Stimulated activated naive CD4-positive, alpha-beta T cell treated with Interleukin-2 at 50 U/mL for 16 hours (primary cell): ENCODE measurements around the gene IMPACT.

Source experiments
- DNase-seq: peaks from one replicate; lab custom pipeline; 2025; lab: John Stamatoyannopoulos, UW

The IMPACT gene

GRCh38 chr18:24426398-24427294 is at the start of gene IMPACT:
TSS of gene IMPACT (plus strand) at chr18:24426670. CDS start at chr18:24426757, 87 bp downstream.
- peak; percentile 77 for DNase-seq

- DNase-seq: no peak
Measured at GRCh38 chr18:24378598-24378997, 47.9 kb upstream of the IMPACT start.

- no peak for DNase-seq
Measured at GRCh38 chr18:24380163-24380747, 46.2 kb upstream of the IMPACT start.

GRCh38 chr18:24381126-24381525 is 45.3 kb upstream of the IMPACT start:
- DNase-seq: no peak

GRCh38 chr18:24386681-24387080 is 39.8 kb upstream of the IMPACT start:
- DNase-seq: no peak

- DNase-seq: no peak
Measured at GRCh38 chr18:24388957-24389356, 37.5 kb upstream of the IMPACT start.

GRCh38 chr18:24395049-24395795 is 31.2 kb upstream of the IMPACT start:
- no peak for DNase-seq

- DNase-seq: no peak
Measured at GRCh38 chr18:24396082-24396633, 30.3 kb upstream of the IMPACT start.

GRCh38 chr18:24397131-24397693 is 29.3 kb upstream of the IMPACT start:
- DNase-seq: peak; percentile 19

- DNase-seq: peak; percentile 70
Measured at GRCh38 chr18:24397694-24398368, 28.6 kb upstream of the IMPACT start, which contains the start of gene OSBPL1A. TSS of gene OSBPL1A (minus strand) at chr18:24397824. CDS start at chr18:24377533, 20,291 bp downstream.

- DNase-seq: no peak
Measured at GRCh38 chr18:24398540-24398939, 27.9 kb upstream of the IMPACT start.

GRCh38 chr18:24400587-24400986 is 25.9 kb upstream of the IMPACT start:
- DNase-seq: no peak

GRCh38 chr18:24402209-24402785 is 24.2 kb upstream of the IMPACT start:
- DNase-seq: no peak

- DNase-seq: no peak
Measured at GRCh38 chr18:24403076-24403475, 23.4 kb upstream of the IMPACT start.

GRCh38 chr18:24404591-24404990 is 21.9 kb upstream of the IMPACT start:
- DNase-seq: no peak

GRCh38 chr18:24408496-24408895 is 18.0 kb upstream of the IMPACT start:
- no peak for DNase-seq

- DNase-seq: no peak
Measured at GRCh38 chr18:24413148-24413547, 13.3 kb upstream of the IMPACT start.

GRCh38 chr18:24414349-24415003 is 12.0 kb upstream of the IMPACT start:
- peak; percentile 45 for DNase-seq

- DNase-seq: no peak
Measured at GRCh38 chr18:24417480-24417879, 9.0 kb upstream of the IMPACT start.

- DNase-seq: no peak
Measured at GRCh38 chr18:24420551-24420950, 5.9 kb upstream of the IMPACT start.
